ENCODE results near the gene ZFYVE16.
"Not testable (repeated sequence)": the region's sequence is repeated elsewhere in the genome, so short reads cannot be mapped to it uniquely, and the experiment has no call there.

ZFYVE16 gene

GRCh38 chr5:80411589-80412219, 3.8 kb downstream of the ZFYVE16 start:
- no peak overlapping the region for H3K4me3 ChIP-seq (ENCODE audit: low read depth, low read length)
- TF ChIP-seq CTCF (IDR thresholded peaks at IDR 0.05; ENCODE audit: borderline replicate concordance, insufficient read depth, low read depth, low read length): no peak

- no peak for TF ChIP-seq CTCF (IDR thresholded peaks at IDR 0.05; ENCODE audit: borderline replicate concordance, insufficient read depth, low read depth, low read length)
- H3K4me3 ChIP-seq (ENCODE audit: low read depth, low read length): no peak overlapping the region
These were observed 6.2 kb downstream of the ZFYVE16 start for GRCh38 chr5:80414113-80414512.

DNA sequence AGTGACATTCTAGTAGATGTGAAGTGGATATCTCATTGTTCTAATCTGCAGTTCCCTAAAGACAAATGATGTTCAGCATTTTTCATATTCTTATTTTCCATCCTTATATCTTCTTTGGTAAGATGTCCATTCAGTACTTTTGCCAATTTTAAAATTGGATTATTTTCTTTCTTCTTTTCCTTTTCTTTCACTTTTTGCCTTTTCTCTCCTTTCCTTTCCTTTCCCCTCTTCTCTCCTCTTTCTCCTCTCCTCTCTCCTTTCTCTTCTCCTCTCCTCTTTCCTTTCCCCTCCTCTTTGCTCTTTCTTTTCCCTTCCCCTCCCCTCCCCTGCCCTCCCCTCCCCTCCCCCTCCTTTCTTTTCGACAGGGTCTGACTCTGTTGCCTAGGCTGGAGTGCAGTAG, 10.1 kb downstream of the ZFYVE16 start:
- no peak overlapping the region for H3K4me3 ChIP-seq (ENCODE audit: low read depth, low read length)
- TF ChIP-seq CTCF (IDR thresholded peaks at IDR 0.05; ENCODE audit: borderline replicate concordance, insufficient read depth, low read depth, low read length): no peak

- H3K4me3 ChIP-seq (ENCODE audit: low read depth, low read length): not testable (repeated sequence)
These were observed 16.5 kb downstream of the ZFYVE16 start for GRCh38 chr5:80424365-80424764.

- H3K4me3 ChIP-seq (ENCODE audit: low read depth, low read length): no peak overlapping the region
- TF ChIP-seq CTCF (IDR thresholded peaks at IDR 0.05; ENCODE audit: borderline replicate concordance, insufficient read depth, low read depth, low read length): no peak
These were observed 27.6 kb downstream of the ZFYVE16 start for GRCh38 chr5:80435476-80435875.

DNA sequence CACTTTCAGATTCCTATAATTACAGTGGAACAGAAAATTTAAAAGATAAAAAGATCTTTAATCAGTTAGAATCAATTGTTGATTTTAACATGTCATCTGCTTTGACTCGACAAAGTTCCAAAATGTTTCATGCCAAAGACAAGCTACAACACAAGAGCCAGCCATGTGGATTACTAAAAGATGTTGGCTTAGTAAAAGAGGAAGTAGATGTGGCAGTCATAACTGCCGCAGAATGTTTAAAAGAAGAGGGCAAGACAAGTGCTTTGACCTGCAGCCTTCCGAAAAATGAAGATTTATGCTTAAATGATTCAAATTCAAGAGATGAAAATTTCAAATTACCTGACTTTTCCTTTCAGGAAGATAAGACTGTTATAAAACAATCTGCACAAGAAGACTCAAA, 29.5 kb downstream of the ZFYVE16 start:
- H3K4me3 ChIP-seq (ENCODE audit: low read depth, low read length): no peak overlapping the region

GRCh38 chr5:80438739-80439138, 30.9 kb downstream of the ZFYVE16 start:
- no peak for TF ChIP-seq CTCF (IDR thresholded peaks at IDR 0.05; ENCODE audit: borderline replicate concordance, insufficient read depth, low read depth, low read length)
- no peak overlapping the region for H3K4me3 ChIP-seq (ENCODE audit: low read depth, low read length)

More for the DNA sequence above, 29.5 kb downstream of the ZFYVE16 start:
- no peak for TF ChIP-seq CTCF (IDR thresholded peaks at IDR 0.05; ENCODE audit: borderline replicate concordance, insufficient read depth, low read depth, low read length)

GRCh38 chr5:80439213-80439612, 31.3 kb downstream of the ZFYVE16 start:
- TF ChIP-seq CTCF (IDR thresholded peaks at IDR 0.05; ENCODE audit: borderline replicate concordance, insufficient read depth, low read depth, low read length): no peak
- no peak overlapping the region for H3K4me3 ChIP-seq (ENCODE audit: low read depth, low read length)
